ENCODE results near the gene CCDC141.

DNA sequence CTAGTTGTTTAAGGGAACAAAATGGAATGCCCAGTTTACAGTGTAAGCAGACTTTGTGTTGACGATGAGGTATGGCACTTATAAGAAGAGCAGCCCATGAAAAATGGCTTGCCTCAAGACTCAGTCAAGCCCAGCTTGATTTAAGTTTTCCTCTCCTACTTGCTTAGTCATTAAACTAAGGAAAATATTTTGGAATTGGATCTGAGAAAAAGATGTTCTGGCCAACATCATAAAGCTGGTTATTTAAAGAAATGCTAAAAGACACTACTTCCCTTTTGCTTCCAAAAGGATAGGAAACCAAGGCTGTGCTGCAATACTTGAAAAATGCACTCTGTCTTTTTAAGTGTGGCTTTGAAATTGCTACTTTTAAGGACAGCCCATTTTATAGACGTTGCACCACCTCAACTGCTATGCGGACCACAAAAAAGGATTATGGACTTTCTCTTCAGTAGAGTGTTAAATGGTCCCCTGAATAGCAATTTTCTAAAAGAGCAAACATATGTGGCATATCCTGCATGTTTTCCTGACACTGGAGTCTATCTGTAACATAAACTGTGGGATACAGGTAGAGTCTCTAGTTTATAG, 32.1 kb downstream of the CCDC141 start:
- TF ChIP-seq, protein P1, sequence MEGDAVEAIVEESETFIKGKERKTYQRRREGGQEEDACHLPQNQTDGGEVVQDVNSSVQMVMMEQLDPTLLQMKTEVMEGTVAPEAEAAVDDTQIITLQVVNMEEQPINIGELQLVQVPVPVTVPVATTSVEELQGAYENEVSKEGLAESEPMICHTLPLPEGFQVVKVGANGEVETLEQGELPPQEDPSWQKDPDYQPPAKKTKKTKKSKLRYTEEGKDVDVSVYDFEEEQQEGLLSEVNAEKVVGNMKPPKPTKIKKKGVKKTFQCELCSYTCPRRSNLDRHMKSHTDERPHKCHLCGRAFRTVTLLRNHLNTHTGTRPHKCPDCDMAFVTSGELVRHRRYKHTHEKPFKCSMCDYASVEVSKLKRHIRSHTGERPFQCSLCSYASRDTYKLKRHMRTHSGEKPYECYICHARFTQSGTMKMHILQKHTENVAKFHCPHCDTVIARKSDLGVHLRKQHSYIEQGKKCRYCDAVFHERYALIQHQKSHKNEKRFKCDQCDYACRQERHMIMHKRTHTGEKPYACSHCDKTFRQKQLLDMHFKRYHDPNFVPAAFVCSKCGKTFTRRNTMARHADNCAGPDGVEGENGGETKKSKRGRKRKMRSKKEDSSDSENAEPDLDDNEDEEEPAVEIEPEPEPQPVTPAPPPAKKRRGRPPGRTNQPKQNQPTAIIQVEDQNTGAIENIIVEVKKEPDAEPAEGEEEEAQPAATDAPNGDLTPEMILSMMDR (IDR thresholded peaks at IDR 0.05), result no peak
- no peak for TF ChIP-seq ZFX (IDR thresholded peaks at IDR 0.05; ENCODE audit: borderline replicate concordance)
